Motor neuron (in vitro differentiated cells): Measurements from ENCODE around the gene LHX3. TPM values are rescaled to one million over a fixed set of nuclear protein-coding genes. Genes with fewer than 3 reads are reported as not detected.
A peak's percentile ranks its signal among the peaks of the same experiment; 100 is the strongest.

ENCODE experiments used
- ATAC-seq, 8 experiments: fragments of 200-7000 bp; cut with Tn5 transposase; replicated peaks in 6 of 8; 2 replicates each; pipeline ENCODE4 v1.8.0; 2021; ENCODE audit warnings: mild to moderate bottlenecking in 8 of 8, moderate library complexity in 8 of 8
- H3K27ac ChIP-seq, 2 donors: fragments of 250-450 bp; sonication (Bioruptor Pico); 2 replicates each; pipeline ENCODE4 v1.9.0; 2021; ENCODE audit warnings: antibody characterized with exemption in 2 of 2, mild to moderate bottlenecking in 2 of 2, moderate library complexity in 1 of 2
- H3K4me1 ChIP-seq, 2 donors: fragments of 250-450 bp; sonication (Bioruptor Pico); replicated peaks in 1 of 2; 2 replicates each; pipeline ENCODE4 v1.6.1; 2021; ENCODE audit warnings: antibody characterized with exemption in 2 of 2, mild to moderate bottlenecking in 2 of 2, moderate library complexity in 1 of 2
- H3K4me3 ChIP-seq, 5 donors: fragments of 250-450 bp; sonication (Bioruptor Pico); 2 replicates each; pipeline ENCODE4 v1.9.0; 2021; ENCODE audit warnings: antibody characterized with exemption in 5 of 5, mild to moderate bottlenecking in 5 of 5, moderate library complexity in 4 of 5
- WGBS, 10 experiments: fragments of 450-650 bp; shearing (Covaris generic); methylation state at CpG; one replicate each; pipeline ENCODE4 v1.0.0; 2022; 5-methylcytosine and 5-hydroxymethylcytosine counted together
- in situ Hi-C, 9 experiments: fragments of 400-800 bp; cut with MboI; loops; one replicate each; pipeline ENCODE4 v1.15.0; 2021; ENCODE audit warnings: low sequenced_read_pairs in 9 of 9, low pct_unique_long_range_greater_than_20kb in 2 of 9; ENCODE audit not compliant: unreplicated experiment in 9 of 9
- total RNA-seq, 8 experiments: library from RNA; unstranded; fragments of 300-600 nt; gene quantifications; 2 replicates each; pipeline versions ENCODE4 v1.2.3 to v1.2.4, GENCODE V29; 2022

LHX3 gene
- 1 to 10 TPM in 4 of 8 experiments, under 1 TPM in 3, not detected in 1; 0.18 to 9.9 (median 3.8) TPM for total RNA-seq

GRCh38 chr9:136204838-136205706 is at the start of gene LHX3:
Gene LHX3 (minus strand): TSS chr9:136205128. CDS start chr9:136205012, 116 bp downstream.
- ATAC-seq, result peak; percentile 45 to 86 (median 65)
- Histone ChIP-seq H3K4me3 (peak within 1 kb of the TSS in 3 of 5 donors; percentile 3 to 33 (median 17)), H3K4me1 (peaks cover 50% of the 10 kb centered on the region in 2 donors), H3K27ac (no peak within 1 kb of the TSS)
- in situ Hi-C loops, result no loop called here
- WGBS, 10 experiments, result 0 to 20% (median 5%) methylated on average over 1 to 7 of the region's 70 CpGs; no CpG with 5 or more reads in 7 of the 10 experiments

GRCh38 chr9:136253246-136254130 is 48.6 kb upstream of the LHX3 start:
- no peak overlapping the region for H3K4me3 ChIP-seq
- H3K4me1 ChIP-seq, result peaks cover 40 to 67% of the 10 kb centered on the region in 2 donors
- 93% methylated on average over 6 of the region's 32 CpGs; no CpG with 5 or more reads in 9 of the 10 experiments for WGBS, 10 experiments
- in situ Hi-C loops, result loop anchor here in 3 of 9 experiments (25.0 kb wide), 1 partner anchor 91 kb away; no protein-coding TSS in a partner anchor
- no peak for ATAC-seq
- H3K27ac ChIP-seq, result no peak overlapping the region

GRCh38 chr9:136252846-136253245 is 47.9 kb upstream of the LHX3 start:
- Histone ChIP-seq H3K27ac (no peak overlapping the region), H3K4me1 (peaks cover 38 to 66% of the 10 kb centered on the region in 2 donors), H3K4me3 (no peak overlapping the region)
- WGBS, 10 experiments, result no CpG with 5 or more reads among the region's 10 CpGs
- no peak for ATAC-seq
- in situ Hi-C loops, result loop anchor here in 3 of 9 experiments (25.0 kb wide), 1 partner anchor 91 kb away; no protein-coding TSS in a partner anchor

GRCh38 chr9:136252281-136252680 is 47.4 kb upstream of the LHX3 start:
- Histone ChIP-seq H3K4me1 (peaks cover 34 to 63% of the 10 kb centered on the region in 2 donors), H3K27ac (no peak overlapping the region), H3K4me3 (no peak overlapping the region)
- 100% methylated on average over 1 of the region's 29 CpGs; no CpG with 5 or more reads in 9 of the 10 experiments for WGBS, 10 experiments
- in situ Hi-C loops, result loop anchor here in 3 of 9 experiments (25.0 kb wide), 1 partner anchor 90 kb away; no protein-coding TSS in a partner anchor
- ATAC-seq, result no peak

GRCh38 chr9:136251264-136252115 is 46.6 kb upstream of the LHX3 start:
- WGBS, 10 experiments, result 100% methylated on average over 1 of the region's 50 CpGs; no CpG with 5 or more reads in 9 of the 10 experiments
- ATAC-seq, result peak in 1 of 8 experiments; percentile 13
- peaks cover 34 to 60% of the 10 kb centered on the region in 2 donors for H3K4me1 ChIP-seq
- peak overlapping the region in 1 of 2 donors; percentile 29 for H3K27ac ChIP-seq
- in situ Hi-C loops, result loop anchor here in 3 of 9 experiments (25.0 kb wide), 1 partner anchor 89 kb away; no protein-coding TSS in a partner anchor
- no peak overlapping the region for H3K4me3 ChIP-seq

GRCh38 chr9:136250676-136251075 is 45.7 kb upstream of the LHX3 start:
- in situ Hi-C loops, result loop anchor here in 3 of 9 experiments (25.0 kb wide), 1 partner anchor 88 kb away; no protein-coding TSS in a partner anchor
- H3K4me3 ChIP-seq, result no peak overlapping the region

GRCh38 chr9:136249877-136250559 is 45.1 kb upstream of the LHX3 start:
- Histone ChIP-seq H3K27ac (peak overlapping the region; percentile 29 to 36), H3K4me1 (peaks cover 26 to 50% of the 10 kb centered on the region in 2 donors), H3K4me3 (no peak overlapping the region)
- in situ Hi-C loops, result loop anchor here in 3 of 9 experiments (25.0 kb wide), 1 partner anchor 88 kb away; no protein-coding TSS in a partner anchor
- ATAC-seq, result peak in 5 of 8 experiments; percentile 36 to 64 (median 39)
- 26 to 59% (median 51%) methylated on average over 2 to 21 of the region's 30 CpGs; no CpG with 5 or more reads in 1 of the 10 experiments for WGBS, 10 experiments

More at GRCh38 chr9:136250676-136251075, 45.7 kb upstream of the LHX3 start:
- WGBS, 10 experiments, result 50 to 61% (median 53%) methylated on average over 2 to 8 of the region's 10 CpGs; no CpG with 5 or more reads in 5 of the 10 experiments
- ATAC-seq, result peak in 5 of 8 experiments; percentile 0 to 44 (median 8)
- peak overlapping the region in 1 of 2 donors; percentile 29 for H3K27ac ChIP-seq
- peaks cover 32 to 57% of the 10 kb centered on the region in 2 donors for H3K4me1 ChIP-seq

GRCh38 chr9:136248951-136249876 is 44.3 kb upstream of the LHX3 start:
- Histone ChIP-seq H3K4me1 (peaks cover 25 to 50% of the 10 kb centered on the region in 2 donors), H3K27ac (no peak overlapping the region), H3K4me3 (no peak overlapping the region)
- in situ Hi-C loops, result no loop called here
- 40 to 88% (median 48%) methylated on average over 1 to 9 of the region's 30 CpGs; no CpG with 5 or more reads in 3 of the 10 experiments for WGBS, 10 experiments
- ATAC-seq, result no peak

GRCh38 chr9:136247947-136248637 is 43.2 kb upstream of the LHX3 start:
- no peak for ATAC-seq
- Histone ChIP-seq H3K4me1 (peaks cover 36 to 61% of the 10 kb centered on the region in 2 donors), H3K27ac (no peak overlapping the region), H3K4me3 (no peak overlapping the region)
- WGBS, 10 experiments, result 70 to 100% (median 87%) methylated on average over 2 to 18 of the region's 24 CpGs; no CpG with 5 or more reads in 3 of the 10 experiments
- in situ Hi-C loops, result no loop called here

- peaks cover 42 to 66% of the 10 kb centered on the region in 2 donors for H3K4me1 ChIP-seq
- in situ Hi-C loops, result no loop called here
- no peak overlapping the region for H3K27ac ChIP-seq
- no peak for ATAC-seq
- 20 to 80% methylated on average over 1 of the region's 9 CpGs; no CpG with 5 or more reads in 8 of the 10 experiments for WGBS, 10 experiments
- H3K4me3 ChIP-seq, result no peak overlapping the region
Observed at GRCh38 chr9:136247551-136247916, 42.6 kb upstream of the LHX3 start.
